Progenitor cell of endocrine pancreas (in vitro differentiated cells): ENCODE results near the gene ERICH6. TPM values are rescaled to one million over a fixed set of nuclear protein-coding genes. Genes with fewer than 3 reads are reported as not detected.

Experiments used
- DNase-seq: peaks from one replicate; pipeline ENCODE4 v3.0.0; 2021; ENCODE audit warnings: low spot score; ENCODE audit not compliant: unreplicated experiment
- H3K27ac Mint-ChIP-seq: 2 replicates; pipeline ENCODE4 v1.8.0; 2021; ENCODE audit warnings: mild to moderate bottlenecking, moderate library complexity, mixed read lengths
- H3K27me3 Mint-ChIP-seq: 2 replicates; pipeline ENCODE4 v1.8.0; 2021; ENCODE audit warnings: mixed read lengths
- H3K36me3 Mint-ChIP-seq: 2 replicates; pipeline ENCODE4 v1.8.0; 2022; ENCODE audit warnings: mixed read lengths; ENCODE audit not compliant: insufficient read depth
- H3K4me1 Mint-ChIP-seq: 2 replicates; pipeline ENCODE4 v1.8.0; 2021; ENCODE audit warnings: low read depth, mixed read lengths
- H3K4me3 Mint-ChIP-seq: 2 replicates; pipeline ENCODE4 v1.8.0; 2021; ENCODE audit warnings: low read depth, mild to moderate bottlenecking, moderate library complexity, mixed read lengths
- H3K9me3 Mint-ChIP-seq: 2 replicates; pipeline ENCODE4 v1.8.0; 2021; ENCODE audit warnings: low read depth, mixed read lengths
- total RNA-seq: library from RNA; stranded (reverse); gene quantifications from 2 replicates; pipeline ENCODE4 v1.2.1, GENCODE V29; 2021
- TF ChIP-seq, protein P1 (sequence below): fragments of 200-600 bp; sonication (generic); IDR thresholded peaks from one replicate; pipeline ENCODE4 v1.5.0; 2021; ENCODE audit warnings: antibody characterized with exemption, mild to moderate bottlenecking; ENCODE audit not compliant: unreplicated experiment

The ERICH6 gene
- total RNA-seq, 1 donor from 2014 or later = not detected

DNA sequence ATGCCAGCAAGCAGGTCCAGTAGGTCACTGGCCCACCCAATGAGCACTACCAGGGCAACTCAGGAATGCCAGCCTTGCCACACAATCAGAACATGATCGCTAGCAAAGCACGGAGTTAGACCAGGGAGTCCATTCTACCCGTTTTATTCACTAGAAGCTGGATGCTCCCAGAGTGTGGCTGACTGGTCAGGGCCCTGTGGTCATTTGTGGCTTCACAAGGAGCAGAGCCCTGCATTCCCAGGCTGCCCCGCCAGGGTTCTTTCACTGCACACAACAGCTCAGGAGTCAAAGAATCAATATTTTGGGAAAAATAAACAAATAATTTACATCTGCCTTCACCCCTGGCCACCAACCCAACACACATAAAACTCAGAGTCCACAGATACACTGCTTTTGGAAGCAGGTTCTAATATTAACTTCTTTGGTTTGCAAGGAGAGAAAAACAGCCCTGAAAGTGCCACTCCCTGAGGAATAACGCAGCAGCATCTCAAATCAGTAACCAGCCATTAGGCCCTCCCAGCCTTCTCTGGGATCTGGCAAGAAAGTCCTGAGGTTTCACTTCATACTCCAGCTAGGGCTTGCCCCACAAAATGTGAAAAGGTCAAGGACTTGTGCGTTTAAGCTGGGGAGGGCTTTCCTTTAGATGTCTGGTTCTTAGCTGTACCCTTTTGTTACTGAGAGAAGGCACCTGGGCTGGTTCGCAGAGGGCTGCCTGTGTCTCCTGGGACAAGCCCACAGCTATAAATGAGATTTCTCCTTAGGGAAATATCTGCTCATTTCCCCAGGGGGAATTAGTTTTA is 43.3 kb upstream of the ERICH6 start:
- Mint-ChIP-seq H3K4me3 (no peak overlapping the region), H3K27ac (peak overlapping the region; percentile 87), H3K36me3 (peaks cover 6% of the 10 kb centered on the region), H3K9me3 (no peaks in the 10 kb centered on the region), H3K4me1 (peaks cover 42% of the 10 kb centered on the region), H3K27me3 (no peaks in the 10 kb centered on the region)
- TF ChIP-seq, protein P1, sequence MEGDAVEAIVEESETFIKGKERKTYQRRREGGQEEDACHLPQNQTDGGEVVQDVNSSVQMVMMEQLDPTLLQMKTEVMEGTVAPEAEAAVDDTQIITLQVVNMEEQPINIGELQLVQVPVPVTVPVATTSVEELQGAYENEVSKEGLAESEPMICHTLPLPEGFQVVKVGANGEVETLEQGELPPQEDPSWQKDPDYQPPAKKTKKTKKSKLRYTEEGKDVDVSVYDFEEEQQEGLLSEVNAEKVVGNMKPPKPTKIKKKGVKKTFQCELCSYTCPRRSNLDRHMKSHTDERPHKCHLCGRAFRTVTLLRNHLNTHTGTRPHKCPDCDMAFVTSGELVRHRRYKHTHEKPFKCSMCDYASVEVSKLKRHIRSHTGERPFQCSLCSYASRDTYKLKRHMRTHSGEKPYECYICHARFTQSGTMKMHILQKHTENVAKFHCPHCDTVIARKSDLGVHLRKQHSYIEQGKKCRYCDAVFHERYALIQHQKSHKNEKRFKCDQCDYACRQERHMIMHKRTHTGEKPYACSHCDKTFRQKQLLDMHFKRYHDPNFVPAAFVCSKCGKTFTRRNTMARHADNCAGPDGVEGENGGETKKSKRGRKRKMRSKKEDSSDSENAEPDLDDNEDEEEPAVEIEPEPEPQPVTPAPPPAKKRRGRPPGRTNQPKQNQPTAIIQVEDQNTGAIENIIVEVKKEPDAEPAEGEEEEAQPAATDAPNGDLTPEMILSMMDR = peak; percentile 40
- DNase-seq = peak; percentile 21

- no peaks in the 10 kb centered on the region for H3K9me3 Mint-ChIP-seq
- peaks cover 34% of the 10 kb centered on the region for H3K4me1 Mint-ChIP-seq
- no peaks in the 10 kb centered on the region for H3K27me3 Mint-ChIP-seq
- peaks cover 6% of the 10 kb centered on the region for H3K36me3 Mint-ChIP-seq
- no peak overlapping the region for H3K27ac Mint-ChIP-seq
- TF ChIP-seq, protein P1 = no peak
- no peak overlapping the region for H3K4me3 Mint-ChIP-seq
- no peak for DNase-seq
Measured at GRCh38 chr3:150745832-150746231, 42.1 kb upstream of the ERICH6 start.

- H3K4me3 Mint-ChIP-seq = no peak overlapping the region
- no peaks in the 10 kb centered on the region for H3K27me3 Mint-ChIP-seq
- peak overlapping the region; percentile 56 for H3K27ac Mint-ChIP-seq
Measured at GRCh38 chr3:150744919-150745211, 41.1 kb upstream of the ERICH6 start.

DNA sequence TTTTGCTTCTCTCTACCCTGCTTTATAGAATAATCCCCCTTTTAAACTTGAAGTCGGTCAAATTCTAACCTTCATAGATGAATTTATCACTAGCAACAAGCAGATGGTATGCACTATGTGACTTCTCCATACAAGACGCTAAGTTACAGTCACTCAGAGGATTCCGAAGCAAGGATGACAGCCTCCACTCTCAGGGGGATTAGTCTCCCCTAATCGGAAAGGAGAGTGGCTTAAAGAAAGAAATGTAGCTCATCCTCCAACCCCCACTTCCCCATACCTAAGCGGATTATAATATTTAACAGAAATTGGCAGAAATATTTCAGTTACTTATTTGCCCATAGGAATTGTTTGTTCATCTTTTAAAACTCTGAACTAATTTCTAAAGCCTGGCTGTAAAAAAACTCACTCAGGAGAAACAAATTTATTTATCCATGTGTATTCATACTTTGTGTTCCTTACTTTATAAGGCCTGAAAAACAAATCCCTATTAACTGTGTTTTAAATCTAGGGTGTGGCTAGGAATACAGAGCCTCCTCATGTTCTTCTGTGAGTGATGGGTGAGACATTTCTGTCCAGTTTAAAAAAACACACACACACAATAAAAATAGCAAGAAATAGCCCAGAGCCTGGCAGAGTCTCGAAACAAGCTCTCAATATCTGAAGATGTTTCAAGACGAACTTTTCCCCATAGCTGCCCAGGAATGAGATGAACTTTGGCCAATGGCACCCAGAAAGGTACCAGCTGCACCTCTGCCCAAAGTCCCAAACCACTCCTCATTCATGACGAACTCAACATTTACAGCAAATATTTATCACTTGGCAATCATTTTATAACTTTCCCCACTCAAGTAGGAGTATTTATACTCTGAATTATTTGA is 40.6 kb upstream of the ERICH6 start:
- Mint-ChIP-seq H3K36me3 (peaks cover 6% of the 10 kb centered on the region), H3K9me3 (no peaks in the 10 kb centered on the region), H3K27ac (peak overlapping the region; percentile 56), H3K27me3 (no peaks in the 10 kb centered on the region), H3K4me3 (no peak overlapping the region), H3K4me1 (peaks cover 20% of the 10 kb centered on the region)
- no peak for DNase-seq
- TF ChIP-seq, protein P1 = no peak

More at GRCh38 chr3:150744919-150745211, 41.1 kb upstream of the ERICH6 start:
- Mint-ChIP-seq H3K9me3 (no peaks in the 10 kb centered on the region), H3K36me3 (peaks cover 6% of the 10 kb centered on the region), H3K4me1 (peaks cover 25% of the 10 kb centered on the region)
- TF ChIP-seq, protein P1 = no peak
- DNase-seq = no peak

DNA sequence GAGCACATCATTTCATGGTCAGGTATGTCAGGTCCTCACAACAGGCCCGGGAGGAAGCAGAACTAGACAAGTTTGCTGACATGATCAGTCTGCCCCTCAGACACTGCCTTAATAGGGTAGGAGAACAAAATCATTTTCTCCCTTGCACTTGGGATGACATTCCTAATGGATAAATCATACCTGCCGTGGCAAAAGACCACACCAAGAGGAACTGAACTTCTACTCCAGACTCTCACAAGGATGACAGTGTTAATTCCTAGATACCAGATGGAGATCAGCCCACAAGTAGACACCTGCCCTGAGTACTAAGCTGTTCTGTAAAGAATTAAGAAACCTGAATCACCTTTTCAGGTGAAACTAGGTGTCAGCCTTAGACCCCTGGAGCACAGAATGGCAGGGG is 39.8 kb upstream of the ERICH6 start:
- H3K27me3 Mint-ChIP-seq = no peaks in the 10 kb centered on the region
- peaks cover 14% of the 10 kb centered on the region for H3K4me1 Mint-ChIP-seq
- no peak overlapping the region for H3K27ac Mint-ChIP-seq
- no peak overlapping the region for H3K4me3 Mint-ChIP-seq
- DNase-seq = no peak
- TF ChIP-seq, protein P1 = no peak
- H3K9me3 Mint-ChIP-seq = no peaks in the 10 kb centered on the region
- peaks cover 6% of the 10 kb centered on the region for H3K36me3 Mint-ChIP-seq
